A172 (cell line): ENCODE measurements around the gene JAG2. TPM values are rescaled to one million over a fixed set of nuclear protein-coding genes. Genes with fewer than 3 reads are reported as not detected.

Experiments
- DNase-seq: peaks from one replicate; pipeline ENCODE4 v3.0.0-alpha.2; 2015; ENCODE audit warnings: low spot score
- total RNA-seq: library from RNA; depleted of rRNA; stranded (reverse); fragments of >200 nt; shearing (Covaris generic); gene quantifications from 2 replicates; pipeline ENCODE4 v1.2.3, GENCODE V29; 2014

JAG2 gene
- total RNA-seq, 1 experiment from 2014 or later = 6.5 TPM

DNA sequence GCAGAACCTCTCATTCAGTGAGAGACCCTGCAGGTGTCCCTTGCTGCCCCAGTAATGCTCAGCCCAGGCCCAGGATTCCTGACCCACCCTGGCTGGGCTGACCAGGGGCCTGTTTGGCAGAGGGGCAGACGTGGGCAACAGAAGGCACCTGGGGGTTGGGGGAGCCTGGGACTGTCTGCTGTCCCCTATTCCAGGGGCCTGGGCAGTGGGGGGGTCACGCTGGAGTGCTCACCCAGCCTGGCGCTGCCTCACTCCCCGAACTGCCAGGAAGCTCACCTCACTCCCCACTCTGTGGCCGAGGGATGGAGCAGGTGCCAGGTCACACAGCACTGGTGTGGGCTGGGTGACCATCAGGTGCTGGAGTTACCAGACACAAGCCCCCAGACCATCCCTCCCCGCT is 35.1 kb upstream of the JAG2 start:
- no peak for DNase-seq

DNA sequence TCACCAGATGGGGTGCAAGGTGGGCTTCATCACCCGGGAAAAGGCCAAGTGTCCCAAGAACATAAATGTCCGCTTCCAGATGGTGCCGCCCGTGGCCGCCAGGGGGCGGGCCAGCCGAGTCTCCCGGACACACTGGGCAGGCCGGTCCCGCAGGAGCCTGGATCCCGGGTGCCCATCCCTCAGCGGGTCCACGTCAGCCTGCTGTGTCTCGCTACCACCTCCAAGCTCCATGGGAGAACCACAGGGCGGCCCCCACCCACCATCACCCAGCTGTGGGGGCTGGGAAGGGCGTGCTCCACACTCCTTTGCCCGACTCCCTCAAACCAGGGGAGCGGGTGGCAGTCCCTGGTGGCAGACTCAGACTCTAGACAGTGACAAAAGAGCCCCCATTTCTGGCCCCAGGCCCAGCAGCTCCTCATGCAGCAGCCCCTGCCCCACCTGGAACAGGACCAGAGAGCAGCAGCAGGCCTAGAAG is 34.5 kb upstream of the JAG2 start:
- DNase-seq = no peak

DNA sequence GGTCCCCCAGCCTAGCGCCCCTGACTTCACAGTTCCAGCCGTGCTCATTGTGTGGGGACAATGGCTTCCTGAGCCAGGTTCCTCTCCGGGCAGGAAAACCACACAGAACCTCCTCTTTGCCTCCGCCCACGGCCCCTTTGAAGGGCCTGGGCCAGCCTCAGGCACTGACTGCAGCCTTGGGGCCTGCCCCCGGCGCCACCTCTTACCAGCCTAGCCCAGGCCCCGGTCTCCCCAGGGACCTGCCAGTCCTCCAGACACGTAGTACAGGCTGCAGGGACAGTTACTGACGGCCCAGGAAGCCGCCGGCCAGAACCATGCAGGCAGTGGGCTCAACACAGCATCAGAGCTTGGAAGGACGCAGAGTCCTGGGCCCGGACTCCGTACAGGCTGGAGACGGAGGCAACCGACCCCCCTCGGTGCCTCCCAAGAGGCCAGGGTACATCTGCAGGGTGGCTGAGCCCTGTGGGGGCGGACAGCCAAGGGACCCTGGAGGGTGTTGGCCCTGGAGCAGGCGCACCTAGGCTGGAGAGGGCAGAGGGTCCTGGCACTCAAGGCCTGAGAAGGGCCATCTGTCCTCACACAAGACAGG is 33.4 kb upstream of the JAG2 start:
- DNase-seq = no peak

DNA sequence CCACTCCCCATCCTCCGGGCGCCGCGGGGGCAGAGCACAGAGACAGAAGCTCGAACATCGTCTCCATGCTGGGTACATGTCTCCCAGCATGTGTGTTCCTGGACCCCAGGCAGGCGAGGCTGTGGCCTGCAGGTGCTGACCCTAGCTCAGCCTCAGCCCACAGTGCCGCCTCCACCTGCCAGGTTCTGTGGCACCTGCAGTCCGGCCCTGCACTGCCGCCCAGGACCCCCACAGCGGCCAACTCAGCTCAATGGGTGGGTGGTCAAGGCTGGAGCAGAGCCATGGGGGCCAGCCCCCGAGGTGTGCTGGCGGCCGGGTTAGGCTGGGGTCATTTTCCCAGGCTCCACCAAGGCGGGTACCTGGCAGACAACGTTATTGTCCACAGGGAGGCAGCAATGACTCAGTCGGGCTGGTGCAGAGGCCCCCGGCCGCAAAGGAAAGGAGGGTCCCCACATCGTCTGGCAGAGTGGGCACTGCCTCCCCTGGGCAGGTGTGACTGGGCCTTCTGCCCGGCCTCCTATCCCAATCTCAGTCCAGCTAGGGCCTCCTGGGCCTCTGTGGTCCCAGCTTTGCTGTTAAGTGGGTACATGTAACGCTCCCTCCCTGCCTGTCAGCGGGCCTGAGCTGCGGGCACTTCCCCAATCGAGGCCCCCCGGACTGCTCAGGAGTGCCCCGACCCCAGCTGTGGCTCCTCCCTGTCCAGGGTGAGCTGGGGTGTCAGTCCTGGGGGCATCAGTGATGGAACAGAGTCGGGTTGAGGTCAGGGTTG is 32.8 kb upstream of the JAG2 start:
- DNase-seq = no peak

DNA sequence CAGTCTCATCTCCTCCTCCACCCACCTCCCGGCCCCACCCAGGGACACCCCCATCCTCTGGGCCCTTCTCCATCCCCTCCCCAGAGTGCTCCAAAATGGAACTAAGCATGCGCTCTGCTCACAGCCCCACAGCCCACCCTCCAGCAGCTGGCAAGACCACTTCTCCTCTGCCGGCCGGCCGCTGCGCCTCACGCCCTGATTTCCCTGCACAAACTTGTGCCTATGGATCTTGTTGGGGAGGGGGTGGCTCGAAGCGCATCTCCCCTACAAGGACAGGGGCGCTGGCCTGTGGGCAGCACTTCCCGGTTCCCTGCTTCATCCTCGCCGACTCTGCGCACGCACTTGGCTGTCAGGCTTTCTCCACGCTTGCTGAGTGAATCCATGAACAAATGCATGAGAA is 32.1 kb upstream of the JAG2 start:
- no peak for DNase-seq

DNA sequence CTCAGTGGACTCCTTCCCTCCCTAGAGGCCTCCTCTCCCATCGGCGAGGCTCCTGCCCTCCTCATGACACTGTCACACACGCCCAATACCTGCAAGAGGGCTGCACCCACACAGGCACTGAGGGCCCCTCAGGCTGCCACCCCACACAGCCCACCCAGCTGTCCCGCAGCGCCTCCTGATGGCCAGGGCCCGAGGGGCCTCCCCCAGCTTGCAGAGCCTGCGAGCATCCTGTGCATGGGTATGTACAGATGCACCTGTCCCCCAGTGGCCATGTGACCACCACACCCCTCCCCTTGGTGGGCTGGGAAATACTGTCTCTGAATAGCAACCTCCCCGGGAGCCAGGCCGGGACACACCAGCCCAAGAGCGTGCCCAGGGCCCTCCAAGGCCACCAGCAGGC is 31.5 kb upstream of the JAG2 start:
- DNase-seq = no peak

DNA sequence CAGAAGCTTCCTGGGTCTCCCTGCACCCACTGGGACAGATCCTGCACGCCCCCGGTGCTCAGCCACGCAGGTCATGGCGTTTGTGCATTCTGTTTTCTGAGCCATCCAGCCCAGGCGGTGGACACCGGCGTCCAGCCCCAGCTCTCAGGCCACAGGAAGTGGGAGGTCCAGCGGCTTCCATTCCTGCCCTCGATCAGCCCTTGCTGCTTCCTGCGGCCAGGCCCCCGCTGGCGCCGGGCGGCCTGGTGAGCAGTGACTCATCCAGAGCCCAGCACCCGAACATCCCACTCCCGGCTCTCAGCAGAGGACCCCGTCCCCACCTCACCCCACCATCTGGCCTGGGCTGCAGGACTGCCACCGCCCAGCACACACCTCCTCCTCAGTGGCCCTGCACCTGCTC is 30.5 kb upstream of the JAG2 start:
- DNase-seq = peak; percentile 66

DNA sequence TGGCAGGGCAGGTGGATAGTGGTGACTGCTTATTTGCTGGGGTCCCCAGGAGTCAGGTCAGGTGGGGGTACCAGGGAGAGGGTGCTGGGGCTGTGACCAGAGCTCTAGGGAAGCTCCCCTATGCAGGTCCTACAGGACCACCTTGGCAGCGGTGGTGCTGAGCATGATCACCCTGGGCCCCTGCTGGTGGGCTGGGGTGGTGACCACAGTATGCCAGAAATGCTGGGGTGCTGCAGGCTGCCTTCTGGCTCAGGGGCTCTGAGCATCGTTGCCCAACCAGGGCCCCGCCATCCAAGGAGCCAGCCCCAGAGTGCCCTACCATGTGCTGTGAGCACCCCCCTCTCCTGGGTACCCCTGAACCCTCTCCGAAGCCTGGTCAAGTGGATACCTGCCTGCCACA is 30.0 kb upstream of the JAG2 start:
- no peak for DNase-seq

DNA sequence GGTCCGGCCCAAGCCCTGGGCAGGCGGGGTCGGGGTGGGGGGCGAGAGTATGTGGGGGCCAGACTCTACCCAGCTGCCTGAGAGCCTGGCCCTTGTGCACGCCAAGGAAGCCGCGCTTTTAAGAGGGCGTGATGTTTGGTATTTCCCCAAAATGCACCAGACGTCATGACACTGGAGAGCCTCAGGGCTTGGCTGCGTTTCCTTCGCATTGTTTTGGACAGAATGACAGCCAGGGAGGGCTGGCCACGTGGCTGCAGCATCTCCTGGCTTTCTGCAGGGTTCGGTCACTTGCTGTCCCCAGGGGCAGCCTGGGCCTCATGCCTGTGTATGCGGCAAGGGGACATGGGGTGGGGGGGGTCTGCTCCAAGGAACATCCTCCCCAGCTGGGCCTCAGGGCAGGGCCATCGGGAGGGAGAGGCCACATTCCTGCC is 28.6 kb upstream of the JAG2 start:
- no peak for DNase-seq

DNA sequence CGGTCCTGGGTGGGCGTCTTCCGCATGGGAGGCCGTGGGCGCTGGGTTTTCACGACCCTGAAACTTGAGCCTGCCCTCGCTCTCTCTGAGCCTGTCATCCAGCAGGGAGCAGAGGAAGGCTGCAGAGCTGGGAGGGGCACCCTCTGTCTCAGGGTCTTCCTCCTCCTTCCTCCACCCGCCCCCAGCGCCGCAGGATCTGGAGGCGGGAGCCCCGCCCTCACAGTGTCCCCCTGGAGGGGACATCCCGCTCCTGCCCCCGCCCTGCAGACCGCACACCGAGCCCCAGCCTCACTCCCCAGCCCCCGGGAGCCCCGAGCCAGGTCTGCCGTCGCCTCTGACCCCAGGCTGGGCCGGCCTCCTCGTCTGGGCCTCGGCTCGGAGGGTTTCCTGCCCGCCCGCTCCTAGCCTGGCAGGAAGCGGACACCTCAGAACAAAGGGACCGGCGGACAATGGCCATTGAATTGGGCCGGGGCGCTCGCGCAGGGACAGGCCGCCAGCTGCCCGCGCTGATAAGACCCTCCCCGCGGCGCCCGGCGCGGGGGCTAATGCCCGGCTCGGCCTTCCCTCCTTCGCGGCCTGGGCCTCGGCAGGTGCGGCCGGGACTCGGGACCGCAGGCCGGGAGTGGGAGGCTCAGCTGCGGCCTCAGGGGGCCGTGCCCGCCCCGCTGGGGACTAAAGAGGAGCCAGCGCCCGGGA is 27.8 kb upstream of the JAG2 start:
- no peak for DNase-seq

DNA sequence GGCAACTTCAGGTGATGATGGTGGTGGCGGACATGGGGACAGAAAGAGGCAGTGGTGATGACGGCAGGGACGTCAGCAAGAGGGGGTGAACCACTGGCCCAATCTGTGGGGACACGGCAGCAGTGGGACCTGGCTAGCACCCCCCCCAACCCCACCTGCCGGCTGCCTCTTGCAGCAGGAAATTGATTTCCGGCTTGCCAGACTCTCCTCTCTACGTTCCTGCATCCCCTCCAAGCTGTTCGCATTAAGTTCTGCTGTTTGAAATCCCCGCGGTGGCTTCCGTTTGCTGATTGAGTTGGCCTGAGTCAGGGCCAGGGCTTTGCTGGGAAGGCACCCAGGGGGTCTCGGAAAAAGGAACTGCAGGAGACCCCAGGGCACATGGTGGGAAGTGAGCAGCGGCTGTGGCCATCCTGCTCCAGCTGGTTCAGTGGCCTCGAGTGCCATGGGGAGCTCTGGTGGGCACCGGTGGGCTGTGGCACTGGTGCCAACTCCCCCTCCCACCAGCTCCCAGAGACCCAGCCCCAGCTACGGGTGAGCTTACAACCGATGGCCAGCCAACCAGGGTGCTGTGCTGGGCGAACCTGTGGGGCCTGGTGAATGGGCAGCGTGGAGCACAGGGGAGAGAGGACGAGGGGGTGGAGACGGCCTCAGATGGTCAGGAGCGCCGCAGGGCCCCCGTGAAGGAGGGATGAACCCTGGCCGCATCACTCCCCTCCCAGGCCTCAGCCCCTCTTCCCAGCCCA is 27.1 kb upstream of the JAG2 start:
- DNase-seq = no peak

DNA sequence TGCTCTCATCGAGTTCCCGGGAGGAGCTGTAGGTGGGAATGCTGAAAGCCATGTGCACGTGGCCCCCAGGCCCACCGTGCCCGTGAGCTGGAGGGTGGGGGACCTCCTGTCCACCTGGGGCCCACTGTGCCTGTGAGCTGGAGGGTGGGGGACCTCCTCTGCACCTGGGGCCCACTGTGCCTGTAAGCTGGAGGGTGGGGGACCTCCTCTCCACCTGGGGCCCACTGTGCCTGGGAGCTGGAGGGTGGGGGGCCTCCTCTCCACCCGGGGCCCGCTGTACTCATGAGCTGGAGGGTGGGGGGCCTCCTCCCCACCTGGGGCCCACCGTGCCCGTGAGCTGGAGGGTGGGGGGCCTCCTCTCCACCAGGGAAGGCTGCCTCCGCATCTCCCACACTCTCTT is 26.5 kb upstream of the JAG2 start:
- no peak for DNase-seq

DNA sequence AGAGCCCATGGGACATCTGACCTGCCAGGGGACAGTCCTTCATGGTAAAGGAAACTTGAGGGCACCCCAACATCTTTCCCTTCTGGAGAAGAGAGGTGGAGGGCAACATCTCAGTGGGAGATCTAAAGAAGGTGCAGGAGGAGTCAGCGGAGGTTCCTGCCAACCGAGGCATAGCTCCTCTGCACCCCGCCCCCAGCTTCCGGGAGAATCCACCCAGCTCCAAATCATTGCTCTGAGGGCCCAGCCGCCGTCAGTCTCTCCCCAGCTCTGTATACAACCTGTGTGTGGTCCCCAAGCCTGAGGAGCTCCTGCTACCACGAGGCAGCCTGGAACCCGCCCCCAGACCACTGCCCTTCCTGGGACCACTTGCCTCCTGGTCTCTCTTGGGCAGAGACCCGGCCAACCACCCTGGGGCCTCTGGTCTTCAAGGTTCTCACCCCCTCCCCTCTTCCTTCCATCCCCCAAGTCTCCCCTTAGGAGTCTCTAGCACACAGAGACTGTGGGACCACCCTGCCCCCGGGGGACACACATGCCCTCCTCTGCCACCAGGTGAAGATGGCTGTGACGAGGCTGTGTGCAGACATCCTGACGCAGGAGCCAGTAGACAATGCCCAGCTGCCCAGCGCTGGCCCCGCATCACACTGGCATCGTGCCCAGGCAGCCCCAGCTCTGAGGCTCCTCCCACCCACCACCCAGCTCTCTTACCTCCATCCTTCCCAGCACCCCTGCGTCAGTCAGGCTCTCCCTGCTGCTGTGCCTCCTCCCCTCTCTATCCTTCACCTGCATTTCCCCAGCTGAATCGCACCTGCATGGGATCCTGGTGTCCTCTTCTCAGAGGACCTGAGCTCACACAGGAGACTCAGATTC is 25.6 kb upstream of the JAG2 start:
- peak; percentile 37 for DNase-seq

DNA sequence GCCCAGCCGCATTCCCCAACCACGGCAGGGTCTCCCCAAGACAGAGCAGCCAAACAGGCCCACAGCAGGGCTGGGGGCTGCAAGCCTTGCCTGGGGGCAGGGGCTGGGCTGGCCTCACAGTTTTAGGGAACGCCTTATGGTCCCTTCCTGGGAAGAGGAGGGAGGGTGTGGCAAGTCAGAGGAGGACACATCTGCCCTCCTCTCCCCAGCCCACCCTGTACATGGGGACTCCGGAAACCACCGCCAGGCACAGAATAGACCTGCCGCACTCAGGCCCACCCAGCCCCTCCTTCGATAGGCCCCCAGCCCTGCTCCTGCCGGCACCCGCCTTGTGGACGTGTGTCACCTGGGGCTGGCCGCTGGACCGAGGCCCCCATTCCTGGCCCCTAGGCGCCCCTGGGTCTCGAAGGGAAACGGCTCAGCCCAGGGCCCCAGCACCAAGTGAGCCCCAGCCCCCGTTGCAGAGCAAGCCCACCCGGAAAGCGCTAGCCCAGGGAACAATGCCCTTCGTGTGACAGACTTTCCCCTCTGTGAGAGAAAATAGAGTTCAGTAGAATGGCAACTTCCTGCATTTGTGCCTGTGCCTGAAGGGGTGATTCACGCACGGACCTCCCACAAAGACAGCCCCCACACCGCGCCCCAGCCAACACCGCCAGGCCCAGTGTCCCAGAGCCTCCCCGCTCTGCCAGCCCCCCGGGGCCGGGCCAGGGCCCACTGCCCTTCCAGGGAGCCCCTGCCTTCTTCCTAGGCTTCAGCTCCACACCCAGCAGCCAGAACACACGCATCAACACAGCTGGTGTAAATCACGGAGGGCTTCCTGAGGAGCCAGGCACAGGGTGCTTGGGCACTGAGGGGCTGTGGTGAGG is 24.5 kb upstream of the JAG2 start:
- no peak for DNase-seq

DNA sequence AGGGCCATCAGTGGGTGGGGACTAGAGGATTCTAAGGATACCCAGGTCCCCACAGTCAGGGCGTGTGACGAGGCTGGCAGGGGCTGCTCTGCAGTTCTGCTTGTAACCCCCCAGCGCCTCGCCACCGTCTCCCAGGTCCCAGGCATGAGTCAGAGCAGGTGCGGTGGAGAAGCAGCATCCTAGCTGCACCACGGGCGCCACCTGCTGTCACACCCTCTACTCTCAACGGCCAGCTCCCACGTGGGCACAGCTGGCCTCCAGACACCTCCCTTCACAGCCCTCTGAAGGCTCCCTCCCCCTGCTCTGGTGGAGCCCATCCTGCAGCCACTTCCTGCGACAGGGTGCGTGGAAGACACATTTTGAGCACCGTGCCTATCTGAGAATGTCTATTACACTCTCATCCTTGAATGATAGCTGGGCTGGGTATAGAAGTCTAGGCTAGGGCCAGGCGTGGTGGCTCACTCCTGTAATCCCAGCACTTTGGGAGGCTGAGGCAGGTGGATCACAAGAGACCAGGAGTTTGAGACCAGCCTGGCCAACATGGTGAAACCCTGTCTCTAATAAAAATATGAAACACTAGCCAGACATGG is 19.5 kb upstream of the JAG2 start:
- DNase-seq = no peak

DNA sequence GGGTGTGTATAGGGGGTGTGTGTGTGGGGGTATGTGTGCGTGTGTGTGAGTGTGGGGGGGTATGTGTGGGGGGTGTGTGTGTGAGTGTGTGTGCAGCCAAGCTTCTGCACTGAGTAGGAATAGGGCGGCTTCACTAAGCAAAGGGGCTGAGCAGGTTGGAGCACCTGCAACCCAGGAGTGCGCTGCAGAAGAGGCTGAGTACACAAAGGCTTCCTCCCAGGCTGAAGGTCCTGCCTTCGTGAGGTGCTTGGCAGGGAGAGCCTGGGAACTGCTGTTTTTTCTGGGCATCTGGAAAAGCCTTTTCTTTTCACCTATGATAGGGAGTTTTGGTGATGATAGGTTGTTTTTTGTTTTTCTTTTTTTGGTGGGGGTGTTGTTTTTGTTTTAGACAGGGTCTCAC is 18.5 kb upstream of the JAG2 start:
- no peak for DNase-seq

DNA sequence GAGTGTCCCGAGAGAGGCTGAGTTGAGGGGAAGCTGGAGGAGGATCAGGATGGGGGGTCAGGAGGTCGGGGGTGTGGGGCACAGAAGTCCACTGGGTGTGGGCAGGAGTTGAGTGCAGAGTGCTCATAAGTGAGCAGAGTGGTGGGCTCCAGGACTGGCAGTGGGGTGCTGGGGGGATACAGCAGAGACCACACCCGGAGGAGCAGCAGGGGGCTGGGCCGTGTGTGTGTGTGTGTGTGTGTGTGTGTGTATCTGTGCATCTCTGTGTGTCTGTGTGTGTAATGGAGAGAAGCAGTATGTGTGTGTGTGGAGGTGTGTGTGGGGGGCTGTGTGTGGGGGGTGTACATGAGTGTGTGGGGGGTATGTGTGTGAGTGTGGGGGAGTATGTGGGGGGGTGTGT is 17.4 kb upstream of the JAG2 start:
- DNase-seq = no peak

DNA sequence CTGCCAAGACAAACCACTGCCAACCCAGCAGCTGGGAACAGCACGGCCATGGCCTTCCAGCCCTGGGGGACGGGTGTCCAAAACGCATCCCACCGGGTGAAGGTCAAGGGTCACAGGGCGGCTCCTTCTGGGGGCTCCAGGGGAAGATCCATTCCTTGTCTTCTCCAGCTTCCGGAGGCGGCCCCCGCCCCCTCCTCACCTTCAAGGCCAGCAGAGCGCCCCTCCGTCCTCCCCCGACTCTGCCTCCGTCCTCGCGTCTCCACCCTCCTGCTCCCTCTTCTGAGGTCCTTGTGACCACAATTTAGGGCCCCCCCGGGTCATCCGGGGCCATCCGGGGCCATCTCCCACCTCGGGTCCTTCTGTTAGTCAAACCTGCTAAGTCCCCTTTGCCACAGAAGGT is 16.4 kb upstream of the JAG2 start:
- DNase-seq = no peak

DNA sequence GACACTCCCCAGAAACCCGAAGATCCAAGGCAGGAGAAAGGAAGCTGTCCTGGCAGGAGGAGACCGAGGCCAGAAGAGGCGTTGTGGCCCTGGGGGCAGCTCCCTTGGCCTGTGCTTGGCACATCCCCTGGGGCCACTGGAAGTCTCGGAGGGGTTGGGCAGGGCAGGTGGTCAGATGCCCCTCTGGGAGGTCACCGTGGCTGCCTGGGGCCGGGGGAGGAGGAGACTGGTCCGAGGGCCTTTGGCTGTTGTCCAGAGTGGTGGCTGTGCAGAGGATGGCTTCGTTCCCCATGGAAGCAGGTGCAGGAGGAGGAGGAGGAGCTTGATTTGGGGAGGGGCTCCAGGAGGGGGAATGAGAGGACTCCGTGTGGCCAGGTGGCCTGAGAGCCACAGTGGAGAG is 15.9 kb upstream of the JAG2 start:
- DNase-seq = no peak
